Activated naive CD4-positive, alpha-beta T cell treated with anti-CD3 and anti-CD28 coated beads, Interleukin-2, amount 50 U/mL, for 16 hours (primary cell): ENCODE measurements around the gene KANK4.

Source experiments
- DNase-seq: peaks from one replicate; pipeline ENCODE4 v3.0.0-alpha.2; 2020

The KANK4 gene

GRCh38 chr1:62336995-62337705, 17.9 kb upstream of the KANK4 start:
- DNase-seq, result no peak

GRCh38 chr1:62336638-62336994, 17.4 kb upstream of the KANK4 start:
- no peak for DNase-seq

- DNase-seq, result no peak
These were observed 16.4 kb upstream of the KANK4 start for GRCh38 chr1:62335656-62336055.

- DNase-seq, result no peak
These were observed 15.3 kb upstream of the KANK4 start for GRCh38 chr1:62334434-62334985.

GRCh38 chr1:62333441-62333840, 14.2 kb upstream of the KANK4 start:
- no peak for DNase-seq

GRCh38 chr1:62327360-62328055, 8.3 kb upstream of the KANK4 start:
- DNase-seq, result no peak

GRCh38 chr1:62325681-62326080, 6.4 kb upstream of the KANK4 start:
- DNase-seq, result no peak

GRCh38 chr1:62325081-62325480, 5.8 kb upstream of the KANK4 start:
- DNase-seq, result no peak

- no peak for DNase-seq
These were observed 2.2 kb upstream of the KANK4 start for GRCh38 chr1:62321446-62321845.

GRCh38 chr1:62318320-62318755, 896 bp downstream of the KANK4 start:
- no peak for DNase-seq

- DNase-seq, result no peak
These were observed 2.0 kb downstream of the KANK4 start for GRCh38 chr1:62317021-62317768.

GRCh38 chr1:62316135-62316534, 3.1 kb downstream of the KANK4 start:
- DNase-seq, result no peak

GRCh38 chr1:62315387-62315786, 3.8 kb downstream of the KANK4 start:
- no peak for DNase-seq

GRCh38 chr1:62314454-62315350, 4.5 kb downstream of the KANK4 start:
- DNase-seq, result no peak

- DNase-seq, result no peak
These were observed 6.5 kb downstream of the KANK4 start for GRCh38 chr1:62312698-62313097.

- DNase-seq, result no peak
These were observed 7.7 kb downstream of the KANK4 start for GRCh38 chr1:62311473-62311943.

- no peak for DNase-seq
These were observed 9.3 kb downstream of the KANK4 start for GRCh38 chr1:62309906-62310305.

- DNase-seq, result no peak
These were observed 10.6 kb downstream of the KANK4 start for GRCh38 chr1:62308606-62309005.

GRCh38 chr1:62307895-62308492, 11.2 kb downstream of the KANK4 start:
- DNase-seq, result no peak

GRCh38 chr1:62307446-62307845, 11.8 kb downstream of the KANK4 start:
- DNase-seq, result no peak

GRCh38 chr1:62306065-62306464, 13.2 kb downstream of the KANK4 start:
- DNase-seq, result no peak

GRCh38 chr1:62304975-62305374, 14.3 kb downstream of the KANK4 start:
- no peak for DNase-seq
